Dedifferentiated amniotic fluid mesenchymal stem cell (primary cell): ENCODE data around the gene ZFHX3.

Experiments
- DNase-seq: peaks from one replicate; pipeline ENCODE4 v3.0.0-alpha.2; 2016; ENCODE audit errors: extremely low spot score

ZFHX3 gene

DNA sequence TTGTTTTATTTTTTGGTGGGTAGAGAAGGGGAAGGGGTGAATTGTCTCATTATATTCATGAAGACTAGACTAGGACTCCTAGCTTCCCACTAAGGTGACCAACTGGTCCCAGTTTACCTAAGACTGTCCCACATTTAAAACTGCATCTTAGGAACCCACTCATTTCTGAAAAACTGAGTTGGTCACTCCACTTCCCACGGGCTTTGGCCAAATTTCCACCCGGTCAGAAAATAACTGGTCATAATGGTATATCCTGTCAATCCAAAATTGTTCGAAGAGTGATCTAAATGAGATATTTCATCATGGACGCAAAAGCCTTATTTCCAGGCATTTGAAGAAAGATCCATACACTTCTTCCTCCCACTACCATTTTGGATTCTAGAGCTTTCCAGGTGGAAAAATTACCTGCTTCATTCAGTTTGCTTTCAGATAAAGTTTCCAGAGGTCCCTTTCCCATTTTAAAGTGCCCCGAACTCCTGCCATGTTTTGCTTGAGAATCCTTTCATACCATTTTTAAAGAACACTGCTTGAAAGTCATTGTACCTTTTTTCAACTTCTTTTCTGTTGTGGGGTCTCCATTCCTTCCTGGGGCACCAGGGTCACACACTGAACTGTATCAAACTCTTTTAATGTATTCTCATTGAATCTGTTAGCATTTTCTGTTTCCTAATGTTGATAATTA lies 21.8 kb upstream of the ZFHX3 start:
- no peak for DNase-seq

DNA sequence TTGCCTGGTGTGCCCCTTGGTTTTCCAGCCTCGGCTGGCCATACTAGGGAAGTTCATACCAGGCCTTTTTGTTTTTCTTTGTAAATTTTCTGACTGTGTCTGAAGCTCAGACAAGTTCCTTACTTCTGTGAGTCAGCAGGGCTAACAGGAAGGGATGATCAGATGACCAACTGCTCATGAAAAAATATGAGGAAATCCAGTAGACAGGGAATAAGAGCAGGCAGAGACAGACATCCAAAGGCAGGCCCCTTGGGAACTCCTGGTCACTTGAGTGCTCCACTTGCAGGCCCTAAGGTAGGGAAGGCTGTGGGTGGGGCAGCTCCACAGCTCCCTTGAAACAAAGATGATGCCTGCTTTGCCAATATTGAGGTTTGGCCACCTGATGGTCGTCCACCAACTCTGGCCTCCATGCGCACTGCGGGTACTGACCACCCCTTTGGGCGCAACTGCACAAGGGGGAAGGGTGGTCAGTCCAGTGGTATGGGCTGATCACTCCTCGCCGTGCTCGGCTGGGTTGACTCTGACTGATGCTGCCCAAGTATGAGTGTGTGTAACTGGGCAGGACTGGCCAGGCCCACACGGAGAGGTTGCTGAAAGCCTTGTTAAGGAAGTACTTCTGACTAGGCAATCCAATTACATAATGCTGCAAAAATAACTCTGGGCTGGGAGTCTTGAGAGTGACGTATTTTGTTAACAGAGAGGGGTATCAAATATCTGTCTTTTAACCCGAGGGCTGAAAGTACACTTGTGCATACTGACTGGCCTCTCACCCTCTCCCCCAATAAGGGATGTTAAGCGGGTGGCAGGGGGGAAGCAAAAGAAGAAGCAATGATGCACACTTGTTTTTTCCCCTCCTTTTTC lies 20.8 kb upstream of the ZFHX3 start:
- DNase-seq: peak; percentile 91

DNA sequence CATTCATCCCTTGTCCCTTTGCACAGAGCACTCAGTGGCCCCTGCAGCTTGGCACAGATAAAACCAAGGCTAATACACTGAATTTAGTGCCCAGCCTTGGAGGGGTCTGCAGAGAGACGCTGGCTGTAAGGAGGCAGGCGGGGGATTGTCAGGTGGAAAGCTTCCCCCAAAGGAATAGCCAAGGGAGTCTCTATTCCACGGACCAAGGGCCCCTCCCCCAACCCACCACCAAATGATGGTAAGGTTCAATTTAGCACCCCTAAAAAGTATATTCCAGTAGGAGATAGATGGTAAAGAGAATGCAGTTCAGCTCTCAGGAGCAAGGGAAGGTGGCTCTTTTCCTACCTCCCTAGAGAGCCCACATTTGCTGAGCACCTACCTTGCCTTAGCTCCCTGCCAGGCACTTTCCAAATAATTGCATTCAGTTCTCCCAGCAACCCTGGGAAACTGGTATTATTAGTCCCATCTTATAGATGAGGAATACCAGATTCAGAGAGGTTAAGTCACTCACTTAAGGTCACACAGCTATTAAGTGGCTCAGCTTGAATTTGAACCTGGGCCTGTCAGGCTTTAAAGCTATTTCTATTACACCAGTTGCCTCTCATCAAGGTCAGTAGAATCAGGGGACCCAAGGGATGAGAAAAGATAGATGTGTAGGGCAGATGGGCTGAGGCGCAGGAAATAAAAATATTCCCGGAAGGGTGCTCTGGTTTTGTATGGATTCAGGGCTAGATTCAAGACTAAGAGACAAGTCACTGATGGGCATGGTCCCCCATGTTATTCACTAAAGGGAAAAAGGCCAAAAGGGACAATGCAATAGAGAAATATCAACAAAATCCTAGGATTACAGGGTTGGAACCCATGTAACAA lies 20.0 kb upstream of the ZFHX3 start:
- DNase-seq: no peak

DNA sequence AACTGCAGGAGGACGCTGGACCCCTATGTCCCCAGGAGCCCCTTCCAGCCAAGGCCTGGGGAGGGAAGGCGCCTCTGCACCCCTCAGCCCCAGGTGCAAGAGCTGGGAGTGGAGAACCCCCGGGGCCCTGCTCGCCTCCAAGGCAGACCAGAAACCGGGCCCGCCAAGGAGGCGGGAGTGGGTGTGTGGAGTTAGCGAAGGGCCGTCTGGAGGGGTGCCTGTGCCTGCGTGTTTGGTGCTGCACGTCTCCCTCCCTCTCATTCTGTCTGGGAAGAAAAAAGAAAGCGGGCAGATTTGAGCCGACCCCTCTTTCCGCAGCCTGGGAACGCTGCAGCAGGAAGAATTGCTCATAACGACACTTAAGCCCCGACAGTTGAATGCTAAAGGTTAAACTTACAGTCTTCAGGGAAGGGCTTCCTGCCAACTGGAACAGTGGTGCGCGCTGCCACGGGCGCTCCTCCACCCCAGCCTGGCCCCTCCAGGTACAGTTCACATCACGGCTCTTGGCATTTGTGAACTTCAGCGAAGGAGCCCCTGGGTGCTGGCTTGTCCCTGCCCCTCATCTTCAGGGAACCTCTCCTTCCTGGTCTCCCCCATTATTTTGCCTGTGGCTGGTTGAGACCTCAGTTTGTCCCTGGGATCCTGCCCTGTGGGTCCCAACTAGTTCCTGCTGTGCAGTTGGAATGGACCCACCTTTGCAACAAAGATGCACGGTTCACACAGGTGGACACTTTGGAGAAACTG lies 19.2 kb upstream of the ZFHX3 start:
- no peak for DNase-seq

DNA sequence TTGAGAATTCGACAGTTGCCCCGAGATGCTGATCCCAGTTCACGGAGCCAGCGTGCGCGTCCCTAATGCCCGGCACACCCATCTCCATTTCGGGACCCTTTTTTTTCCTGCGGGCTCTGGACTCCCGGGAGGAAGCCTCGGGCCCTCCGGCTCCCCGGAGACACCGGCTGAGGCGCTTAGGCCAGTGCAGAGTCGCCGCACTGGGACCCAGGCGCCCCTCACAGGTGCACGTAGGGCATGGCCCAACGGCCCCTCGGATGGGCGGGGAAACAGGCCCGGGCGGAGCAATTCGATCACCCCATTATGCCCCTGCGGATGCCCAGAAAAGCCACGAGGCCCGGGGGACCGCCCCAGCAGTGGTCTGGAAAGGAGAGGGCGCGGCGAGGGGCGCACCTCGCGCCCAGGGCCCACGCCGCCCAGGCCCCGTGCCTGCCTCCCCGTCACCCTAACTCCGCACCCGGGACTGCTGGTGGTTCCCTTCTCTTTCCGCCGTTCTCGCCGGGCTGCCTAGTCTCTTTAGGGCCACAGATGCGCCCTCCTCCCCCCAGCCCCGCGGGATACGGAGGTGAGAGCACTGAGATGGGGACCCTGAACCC lies 18.5 kb upstream of the ZFHX3 start:
- DNase-seq: no peak

DNA sequence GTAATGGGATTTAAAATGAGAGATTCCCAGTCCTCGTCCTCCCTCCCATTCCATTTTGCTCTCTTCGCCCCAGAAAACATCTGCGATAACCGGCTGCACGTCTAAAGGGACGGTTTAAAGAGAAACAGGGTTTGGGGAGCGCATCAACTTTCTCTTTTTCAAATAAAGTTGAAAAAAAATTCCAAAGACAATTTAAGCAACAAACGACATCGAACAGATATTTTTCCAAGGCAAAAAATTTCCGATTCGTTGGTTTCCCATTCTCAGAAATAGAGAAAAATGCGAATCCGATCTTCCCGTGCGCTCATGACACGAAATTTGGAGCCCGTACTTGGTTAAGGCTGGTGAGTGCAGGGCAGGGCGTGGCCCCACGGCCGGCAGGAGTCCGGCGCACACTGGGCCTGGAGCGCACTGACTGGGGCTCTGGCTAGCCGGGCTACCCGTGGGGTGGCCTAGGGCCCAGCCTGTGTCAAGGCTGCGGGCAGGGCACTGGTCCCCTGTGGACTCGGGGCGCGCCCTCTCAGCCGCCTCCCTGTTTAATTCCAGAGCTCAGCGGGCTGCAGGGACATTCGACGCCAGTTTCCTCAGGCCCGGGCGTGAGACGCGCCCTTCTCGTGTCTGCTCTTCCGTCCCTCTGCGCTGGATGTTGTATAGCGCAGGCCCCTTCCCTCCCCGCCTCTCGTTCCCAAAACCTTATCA lies 17.9 kb upstream of the ZFHX3 start:
- no peak for DNase-seq

DNA sequence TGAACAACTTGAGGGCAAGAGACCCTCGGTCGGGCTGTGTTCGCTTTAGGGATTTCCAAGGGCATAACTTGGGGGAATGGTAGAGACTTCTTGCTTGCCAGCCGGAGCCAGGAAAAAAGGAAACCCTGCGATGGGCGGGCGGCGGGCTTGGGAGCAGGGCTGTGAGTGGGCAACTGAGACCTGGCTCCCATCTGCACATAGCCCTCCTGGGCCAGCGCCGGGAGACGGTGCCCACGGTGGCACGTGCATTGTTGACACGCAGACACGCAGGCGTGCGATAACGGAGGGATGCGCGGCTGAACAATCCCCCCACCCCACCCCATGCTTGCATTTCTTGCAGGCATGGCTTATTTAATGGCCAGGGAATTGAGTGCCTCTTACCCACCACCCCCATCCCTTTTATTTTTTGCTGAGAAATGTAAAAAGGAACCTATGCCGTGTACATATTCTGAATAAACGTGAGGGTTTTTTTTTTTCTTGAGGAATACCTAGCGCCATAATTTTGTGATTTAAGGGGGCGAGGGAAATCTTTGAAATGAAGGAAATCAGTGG lies 17.1 kb upstream of the ZFHX3 start:
- DNase-seq: no peak

DNA sequence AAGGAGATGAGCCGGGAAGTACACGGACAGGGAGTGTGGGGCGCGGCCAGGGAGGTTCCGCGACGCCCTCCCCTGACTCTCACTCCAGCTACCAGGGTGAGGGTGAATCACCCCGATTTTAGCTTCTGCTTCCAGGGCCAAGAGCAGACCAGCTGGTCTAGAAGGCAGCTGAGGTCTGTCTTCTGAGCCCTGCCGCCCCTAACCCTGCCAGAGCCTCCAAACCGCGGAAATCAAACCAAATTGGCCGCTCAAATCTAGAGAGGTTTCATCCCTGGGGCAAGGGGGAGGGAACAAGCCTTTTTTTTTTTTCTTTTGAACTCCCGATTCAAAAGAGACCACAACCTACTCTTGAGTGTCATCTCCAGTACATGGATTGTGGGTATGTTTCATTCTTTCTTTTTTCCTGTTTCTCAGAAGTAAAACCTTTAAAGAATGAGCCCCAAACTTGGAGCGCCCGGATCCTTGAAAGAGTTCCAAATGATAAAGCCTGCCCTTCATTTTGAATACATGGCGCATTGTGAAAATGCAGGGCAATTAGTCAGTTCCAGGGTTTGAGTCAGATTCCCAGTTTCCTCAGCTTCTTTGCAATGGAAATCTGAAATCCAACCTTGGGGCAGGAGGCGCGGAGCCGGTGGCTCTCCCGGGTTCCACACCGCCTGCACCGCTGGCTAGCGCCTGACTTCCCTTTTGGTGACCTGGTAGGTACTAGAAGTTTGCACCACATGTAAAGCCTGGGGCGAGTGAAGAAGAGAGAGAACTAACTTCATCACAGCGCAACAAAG lies 16.5 kb upstream of the ZFHX3 start:
- peak; percentile 28 for DNase-seq

DNA sequence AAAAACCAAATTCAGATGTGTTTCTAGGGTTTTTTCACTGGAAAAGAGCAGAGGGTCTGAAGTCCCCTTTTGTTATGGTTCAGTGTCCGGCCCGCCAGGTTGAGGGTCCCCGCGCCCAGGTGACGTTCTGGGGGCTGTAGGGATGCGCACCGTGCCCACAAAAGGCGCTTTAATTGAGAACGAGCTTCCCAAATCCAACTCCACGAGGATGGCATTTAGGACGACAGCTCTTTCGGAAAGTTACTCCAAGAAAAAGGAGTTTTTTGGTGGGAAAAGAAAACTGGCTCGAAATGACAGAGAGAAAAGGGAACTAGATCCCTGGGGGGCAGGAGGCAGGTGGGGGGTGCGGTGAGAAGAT lies 15.9 kb upstream of the ZFHX3 start:
- DNase-seq: no peak

DNA sequence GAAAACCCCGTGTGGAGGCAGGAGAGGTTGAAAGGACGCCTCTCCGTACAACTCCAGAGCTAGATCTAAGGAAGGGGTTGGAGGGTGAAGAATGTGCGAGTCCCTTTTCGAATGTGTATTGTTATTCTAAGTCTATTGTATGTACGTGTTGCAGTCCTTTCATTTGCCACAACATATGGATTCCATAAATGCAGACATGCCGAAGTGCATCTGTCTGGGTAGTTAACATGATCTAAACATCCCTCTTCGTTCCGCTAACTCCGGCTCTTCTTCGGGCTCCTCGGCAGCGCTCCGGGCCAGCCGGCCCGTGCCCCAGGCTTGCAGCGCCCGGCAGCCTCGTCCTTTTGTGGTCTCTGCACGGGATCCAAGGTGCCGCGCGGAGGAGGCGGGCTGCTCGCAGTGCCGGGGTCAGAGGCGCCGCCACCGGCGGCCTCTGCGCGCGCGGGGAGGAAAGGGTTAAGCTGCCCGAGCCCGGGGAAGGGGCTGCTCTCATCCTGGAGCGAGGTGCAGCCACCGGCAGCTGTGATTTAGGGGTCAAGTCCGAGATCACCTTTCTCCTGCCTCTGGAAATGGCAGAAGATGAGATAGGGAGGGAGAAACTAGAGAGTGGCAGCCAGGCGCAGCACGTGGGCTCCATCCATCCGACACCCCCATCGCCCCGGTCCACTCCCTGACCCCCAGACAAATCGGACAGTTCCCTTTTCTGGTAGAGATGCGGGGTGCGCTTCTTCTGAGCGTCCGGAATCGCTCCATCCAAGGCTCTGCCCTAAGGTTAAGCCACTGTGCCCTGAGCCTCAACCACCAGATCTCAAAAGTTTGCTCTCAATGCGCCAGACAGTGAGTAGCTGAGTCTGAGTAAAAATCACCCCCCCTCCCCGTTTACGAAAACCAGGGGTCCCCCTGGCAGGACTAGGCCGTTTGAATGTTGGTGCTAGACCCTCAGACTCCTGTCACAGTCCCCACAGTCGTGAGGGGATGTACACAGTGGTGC lies 15.1 kb upstream of the ZFHX3 start:
- no peak for DNase-seq

DNA sequence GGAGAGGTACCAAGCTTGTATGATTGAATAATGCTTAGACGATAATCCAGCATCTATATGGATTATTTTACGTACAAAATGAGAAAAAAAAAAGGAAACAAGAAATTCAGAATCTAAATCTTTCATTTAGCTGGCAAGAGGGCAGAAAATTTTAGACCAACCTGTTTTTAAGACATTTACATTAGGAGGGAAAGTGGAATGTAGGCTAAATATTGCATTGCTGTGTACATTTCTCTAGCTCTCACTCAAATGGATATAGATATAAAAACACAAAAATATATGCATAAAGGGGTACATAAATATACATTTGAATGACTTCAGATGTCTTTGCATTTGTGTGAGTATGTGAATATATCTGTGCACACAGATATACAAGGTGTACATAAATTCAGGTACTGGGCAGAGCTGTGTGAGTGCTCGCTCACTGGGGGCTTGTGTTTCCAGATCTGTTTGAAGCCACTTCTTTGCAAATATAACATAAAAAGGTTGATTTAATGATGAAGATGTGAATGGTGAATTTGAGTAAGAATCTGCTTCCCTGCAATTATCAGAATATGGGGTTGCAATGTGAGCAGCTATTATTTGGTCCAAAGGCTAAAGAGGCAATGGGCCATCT lies 14.2 kb upstream of the ZFHX3 start:
- no peak for DNase-seq

DNA sequence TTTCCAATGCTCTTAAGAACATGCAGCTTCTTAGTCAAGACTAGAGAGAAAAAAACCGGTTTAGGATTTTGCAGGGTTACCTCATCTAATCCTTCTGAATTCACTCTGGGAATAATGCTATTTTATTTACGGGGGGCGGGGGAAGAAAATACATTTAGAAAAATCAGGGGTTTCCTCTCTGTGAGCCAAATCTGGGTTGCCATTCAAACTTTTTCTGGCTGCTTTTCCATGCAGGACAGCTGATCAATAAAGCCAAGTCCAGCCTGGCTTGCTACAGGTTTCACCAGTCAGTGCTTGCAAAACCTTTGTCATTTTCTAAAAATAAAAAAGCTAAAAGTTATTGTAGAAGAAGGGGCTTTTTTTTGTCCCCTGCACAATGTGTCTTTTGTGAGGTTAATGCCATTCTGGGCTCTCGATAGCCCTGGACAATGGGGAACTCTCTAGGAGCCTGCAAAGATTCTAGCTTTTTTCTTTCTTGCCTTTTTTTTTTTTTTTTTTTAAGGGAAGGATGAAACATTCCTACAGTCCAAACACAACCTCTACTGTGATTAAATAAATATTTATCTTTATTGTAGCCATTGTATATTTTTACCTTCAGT lies 13.1 kb upstream of the ZFHX3 start:
- no peak for DNase-seq

DNA sequence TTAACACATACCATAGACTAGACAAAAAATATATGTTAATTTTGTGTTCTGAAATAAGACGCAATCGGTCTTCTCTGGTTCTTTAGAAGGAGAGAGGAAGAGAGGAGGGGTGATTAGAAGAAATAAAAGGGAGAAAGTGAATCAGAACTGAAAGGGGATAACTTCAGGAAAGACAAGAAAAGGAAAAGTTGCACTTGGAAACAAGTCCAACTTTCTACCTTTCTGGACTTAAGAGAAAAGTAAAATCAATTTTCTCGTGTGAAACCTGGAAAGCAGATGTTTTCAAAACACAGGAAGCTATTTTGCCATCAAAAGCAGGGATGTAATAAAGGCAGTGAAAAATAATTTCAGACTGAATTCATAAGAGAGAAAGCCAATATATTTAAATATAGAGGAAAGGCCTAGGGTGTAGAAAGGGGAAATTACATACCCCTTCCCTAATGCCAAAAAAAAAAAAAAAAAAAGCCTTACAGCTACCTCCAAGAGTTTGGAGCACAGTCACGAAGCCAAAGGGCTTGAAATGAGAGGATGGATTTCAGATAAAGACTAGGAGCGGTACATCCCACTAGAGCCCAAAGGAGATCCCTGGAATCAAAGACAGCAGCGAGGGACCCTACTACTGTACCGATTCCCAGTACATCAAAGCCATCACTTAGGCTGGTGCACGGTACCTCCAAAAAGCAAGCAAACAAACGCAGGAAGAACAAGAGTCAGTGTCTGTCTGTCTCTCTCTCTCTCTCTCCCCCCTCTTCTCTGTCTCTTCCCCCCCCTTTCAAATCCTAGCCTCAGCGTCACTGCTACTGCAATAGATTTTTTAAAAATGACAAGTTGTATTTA lies 12.1 kb upstream of the ZFHX3 start:
- no peak for DNase-seq

DNA sequence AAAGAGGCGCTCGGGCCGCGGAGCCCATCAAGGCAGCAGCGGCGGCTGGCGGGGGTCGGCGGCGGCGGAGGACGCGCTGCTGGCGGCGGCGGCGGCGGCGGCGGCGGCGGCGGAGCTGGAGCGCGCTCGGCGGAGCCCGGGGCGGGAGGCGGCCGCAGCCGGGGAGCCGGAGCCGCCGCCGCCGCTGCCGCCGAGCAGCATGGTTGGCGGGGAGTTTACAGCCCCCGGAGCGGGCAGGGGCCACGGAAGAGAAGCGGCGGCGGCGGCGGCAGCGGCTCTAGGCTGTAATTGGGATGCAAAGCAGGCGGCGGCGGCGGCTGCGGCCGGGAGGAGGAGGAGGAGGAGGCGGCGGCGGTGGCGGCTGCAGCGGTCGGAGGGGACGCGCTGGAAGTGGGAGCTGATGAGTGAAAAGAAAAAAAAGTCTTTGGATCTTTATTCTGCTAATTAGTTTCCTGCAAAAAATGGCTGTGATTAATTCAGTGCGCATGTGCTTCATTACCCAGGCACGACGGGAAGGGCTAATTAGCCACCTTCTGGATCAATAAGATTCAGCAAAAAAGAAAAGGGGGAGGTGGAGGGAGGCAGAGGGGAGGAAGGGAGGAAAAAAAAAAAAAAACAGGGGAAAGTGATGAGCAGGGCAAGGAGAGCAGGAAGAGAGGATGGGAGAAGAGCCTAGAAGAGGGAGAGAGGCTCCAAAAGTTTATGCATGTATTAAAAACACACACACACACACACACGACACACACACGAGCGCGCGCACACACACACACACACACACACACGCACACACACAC lies 10.9 kb upstream of the ZFHX3 start:
- DNase-seq: peak; percentile 40

DNA sequence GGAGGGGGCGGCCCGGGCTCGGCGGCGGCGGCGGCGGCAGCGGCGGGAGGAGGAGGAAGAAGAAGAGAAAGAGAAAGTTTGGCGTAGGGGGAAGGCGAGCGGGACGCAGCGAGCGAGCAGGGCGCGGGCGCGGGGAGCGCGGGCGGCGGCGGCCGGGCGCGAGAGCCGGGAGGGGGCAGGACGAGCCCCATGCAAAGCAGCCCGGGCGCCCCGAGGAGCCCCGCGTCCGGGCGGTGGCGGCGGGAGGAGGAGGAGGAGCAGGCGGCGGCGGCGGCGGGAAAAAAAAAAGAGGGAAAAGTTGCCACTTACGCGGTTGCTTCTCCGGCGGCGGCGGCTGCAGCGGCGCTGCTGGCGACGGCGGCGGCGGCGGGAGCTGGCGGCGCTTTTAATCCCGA lies 10.3 kb upstream of the ZFHX3 start:
- peak; percentile 30 for DNase-seq
